DND-41 (cell line): ENCODE measurements around the gene SYTL2.

Experiments used
- CTCF ChIP-seq: IDR thresholded peaks from 2 replicates; pipeline ENCODE4 v1.5.1; 2012; ENCODE audit warnings: borderline replicate concordance, low read length, moderate library complexity, mild to moderate bottlenecking; ENCODE audit not compliant: poor library complexity, severe bottlenecking; ENCODE audit errors: extremely low read depth
- EZH2 ChIP-seq: IDR thresholded peaks from 3 replicates; pipeline ENCODE4 v1.6.1; 2012; ENCODE audit warnings: borderline replicate concordance, low read depth, mild to moderate bottlenecking, moderate library complexity, low read length, inconsistent platforms; ENCODE audit not compliant: severe bottlenecking

GRCh38 chr11:85679576-85679975 lies 131.4 kb downstream of the SYTL2 start:
- TF ChIP-seq CTCF (no peak), EZH2 (no peak)
